Putamen (tissue), 1 donor: ENCODE measurements around the gene LETM1.

Source experiments
- DNase-seq: peaks from one replicate; pipeline ENCODE4 v3.0.0-alpha.2; 2016; ENCODE audit warnings: low spot score

LETM1 gene

DNA sequence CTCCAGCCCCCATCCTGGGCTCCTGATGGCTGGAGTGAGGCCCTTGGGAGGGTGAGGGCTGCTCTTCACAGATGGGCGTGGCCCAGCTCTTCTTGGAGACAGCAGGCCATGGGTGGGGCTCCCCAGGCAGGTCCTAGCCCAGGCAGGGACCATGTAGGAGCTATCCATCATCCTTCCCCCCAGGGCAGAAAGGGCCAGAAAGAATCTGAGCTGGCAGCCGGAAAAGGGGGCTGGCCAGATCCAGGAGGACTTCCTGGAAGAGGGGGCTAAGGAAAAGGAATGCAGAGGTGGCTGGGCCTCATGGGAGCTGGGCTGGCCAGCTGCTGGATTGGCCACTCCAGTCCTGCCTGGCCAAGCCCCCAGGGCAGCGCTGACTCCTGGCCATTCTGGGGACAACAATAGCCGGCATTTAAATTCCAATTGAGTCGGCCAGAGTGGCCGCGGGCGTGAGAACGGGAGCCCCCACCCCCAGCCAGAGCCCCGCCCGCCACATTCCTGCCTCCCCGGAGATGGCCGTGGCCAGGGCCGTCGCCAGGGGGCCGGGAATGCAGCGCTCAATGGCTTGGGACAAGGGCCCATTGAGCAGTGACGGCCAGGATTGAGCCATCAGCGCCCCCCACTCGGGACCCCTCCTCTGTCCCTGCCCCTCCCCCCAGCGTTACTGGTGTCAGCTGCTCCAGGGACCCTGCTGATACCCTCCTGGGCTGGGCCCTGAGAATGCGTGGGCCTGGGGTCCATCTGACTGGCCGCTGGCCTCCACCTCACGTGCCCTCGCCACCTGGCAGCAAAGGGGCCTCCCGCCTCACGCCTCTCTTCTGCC is 77.9 kb downstream of the LETM1 start:
- no peak for DNase-seq

DNA sequence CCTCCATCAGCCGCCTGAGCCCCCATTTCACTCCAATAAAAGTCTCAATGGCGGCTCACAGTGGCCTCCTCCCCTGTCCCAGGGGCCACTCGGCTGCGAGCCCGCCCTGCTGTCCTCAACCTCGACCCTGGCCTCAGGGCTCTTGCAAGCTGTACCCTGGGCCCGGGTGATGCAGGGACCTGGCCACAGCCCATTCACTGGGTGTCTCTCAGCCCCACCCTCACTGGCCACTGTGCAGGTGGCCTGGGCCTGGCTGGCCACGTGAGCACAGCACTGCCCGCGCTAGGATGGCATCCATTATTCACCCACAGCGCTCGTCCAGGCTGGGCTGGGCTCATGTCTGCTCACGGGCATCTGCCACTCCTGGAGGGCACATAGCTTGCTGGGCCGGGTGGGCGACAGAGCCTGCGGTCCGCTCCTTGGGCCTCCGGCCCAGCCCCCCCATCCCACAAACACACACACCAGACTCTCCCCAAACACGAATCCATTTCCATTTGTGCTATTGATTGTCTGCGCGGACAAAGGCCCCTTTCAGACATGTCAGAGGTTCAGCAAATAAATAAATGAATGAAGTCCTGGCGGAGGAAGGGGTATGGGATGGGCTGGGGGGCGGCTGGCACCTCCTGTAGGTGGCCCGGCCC is 79.3 kb downstream of the LETM1 start:
- no peak for DNase-seq

DNA sequence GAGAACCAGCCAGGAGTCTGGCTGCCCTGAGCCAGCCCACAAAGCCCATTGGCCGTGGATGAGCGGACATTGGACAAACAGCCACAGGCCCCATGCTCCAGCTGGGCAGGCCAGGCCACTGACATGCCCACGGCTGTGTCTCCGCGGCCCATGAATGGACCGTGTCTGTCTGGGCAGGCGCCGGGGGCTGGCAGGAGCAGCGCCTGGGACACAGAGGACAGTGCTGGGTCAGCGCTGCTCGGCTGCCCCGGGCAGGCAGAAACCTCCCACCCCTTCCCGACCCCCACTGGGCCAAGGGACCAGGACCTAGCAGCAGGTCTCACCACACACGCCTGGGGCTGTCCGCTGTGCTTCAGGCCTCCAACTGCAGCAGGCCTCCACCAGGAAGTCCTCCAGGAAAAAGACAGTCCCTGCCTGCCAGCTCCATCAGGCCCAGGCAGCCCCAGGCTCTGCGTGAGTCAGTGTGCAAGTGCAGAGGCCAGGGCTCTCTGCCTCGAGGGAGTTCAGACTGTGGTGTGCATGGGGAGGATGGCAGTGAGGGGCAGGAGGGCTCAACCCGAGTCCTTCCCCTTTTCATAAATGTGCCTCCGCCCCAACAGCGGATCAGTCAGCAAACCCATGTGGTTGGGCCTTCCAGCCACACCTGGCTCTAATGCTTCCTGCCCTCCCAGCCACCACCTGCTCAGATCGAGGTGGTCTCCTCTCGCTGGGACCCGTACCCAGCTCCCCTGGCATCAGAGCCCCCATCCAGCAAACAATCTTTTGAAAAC is 80.0 kb downstream of the LETM1 start:
- peak; percentile 77 for DNase-seq

DNA sequence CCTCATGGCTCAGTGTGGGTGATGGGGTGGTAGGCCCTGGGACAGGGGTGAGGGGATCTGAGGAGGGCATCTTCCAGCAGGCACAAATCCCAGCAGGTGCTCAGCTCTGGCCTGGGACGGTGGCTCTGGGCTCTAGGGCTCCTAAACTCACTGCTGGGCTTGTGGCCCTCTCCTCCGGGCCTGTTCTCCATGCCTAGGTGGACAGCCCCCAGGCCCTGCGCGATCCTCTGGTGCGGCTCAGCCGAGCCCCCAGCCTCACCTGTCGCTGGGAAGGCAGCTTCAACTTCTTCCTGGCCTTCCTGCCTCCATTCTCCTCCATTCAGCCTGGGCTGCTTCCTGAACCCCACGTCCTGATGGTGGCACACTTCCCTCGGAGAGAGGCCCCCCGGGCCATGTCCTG is 82.2 kb downstream of the LETM1 start:
- no peak for DNase-seq

DNA sequence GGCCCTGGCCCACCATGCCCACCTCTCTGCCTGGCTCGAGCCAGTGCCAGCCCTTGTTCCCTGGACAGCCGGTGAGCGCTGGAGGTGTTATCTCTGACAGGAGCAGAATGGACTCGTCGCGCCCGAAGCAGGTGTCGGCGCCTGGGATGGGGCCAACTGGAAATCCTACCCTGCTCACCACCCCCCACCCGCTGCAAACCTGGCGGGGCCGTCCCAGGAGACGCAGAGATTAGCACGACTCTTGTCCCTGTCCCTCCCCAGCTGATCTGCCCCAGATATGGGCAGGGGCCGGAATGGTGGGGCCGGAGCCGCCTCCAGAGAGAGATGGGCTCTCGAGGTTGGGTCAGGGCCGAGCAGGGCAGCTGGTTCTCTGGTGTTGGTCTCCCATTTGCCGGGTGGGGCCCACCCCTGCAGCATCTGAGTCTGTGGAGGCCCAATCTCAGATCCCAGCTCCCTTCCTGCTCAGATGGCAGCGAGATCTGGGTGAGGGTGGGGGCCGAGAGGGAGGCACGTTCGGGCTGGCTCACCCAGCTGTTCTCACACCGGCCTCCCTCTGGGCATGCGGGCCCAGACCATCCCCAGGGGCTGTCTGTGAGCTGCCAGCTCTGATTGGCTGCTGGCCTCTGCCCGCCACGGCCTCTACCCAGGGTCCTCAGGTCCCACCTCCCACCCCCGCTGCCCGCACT is 83.0 kb downstream of the LETM1 start:
- DNase-seq = no peak

DNA sequence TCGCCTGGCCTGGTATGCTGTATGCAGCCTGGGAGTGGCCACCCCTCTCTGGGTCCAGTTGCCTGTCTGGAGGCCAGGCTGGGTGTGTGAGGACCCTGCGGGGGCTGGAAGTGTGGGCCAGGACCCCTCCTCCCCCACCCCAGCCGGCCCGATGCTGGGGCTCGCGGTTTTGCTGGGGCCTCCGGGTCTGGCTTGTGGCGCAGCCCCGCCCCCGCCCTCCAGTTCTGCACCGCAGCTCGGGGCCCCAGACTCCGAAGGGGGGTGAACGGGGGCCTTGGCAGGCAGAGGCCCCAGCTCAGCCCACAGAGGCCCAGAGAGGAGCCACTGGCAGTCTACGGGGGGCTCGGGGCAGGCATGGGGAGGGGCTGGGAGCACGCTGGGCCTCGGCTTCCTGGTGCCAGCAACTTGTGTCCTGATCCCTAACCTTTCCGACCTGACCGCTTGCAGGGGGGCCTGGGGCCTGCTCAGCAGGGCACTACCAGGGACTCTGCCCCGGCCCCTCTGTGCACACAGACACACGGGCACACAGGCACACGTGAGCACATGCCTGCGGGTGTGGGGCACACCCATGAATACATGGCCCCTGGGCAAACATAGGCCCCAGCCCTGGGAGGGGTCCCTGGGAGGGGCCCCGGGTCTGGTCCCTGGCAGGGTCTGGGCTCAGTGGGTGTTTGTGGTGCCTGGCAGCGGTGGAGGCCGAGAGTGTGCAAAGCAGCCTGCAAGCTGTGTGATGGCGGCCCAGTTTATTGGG is 84.2 kb downstream of the LETM1 start:
- no peak for DNase-seq

DNA sequence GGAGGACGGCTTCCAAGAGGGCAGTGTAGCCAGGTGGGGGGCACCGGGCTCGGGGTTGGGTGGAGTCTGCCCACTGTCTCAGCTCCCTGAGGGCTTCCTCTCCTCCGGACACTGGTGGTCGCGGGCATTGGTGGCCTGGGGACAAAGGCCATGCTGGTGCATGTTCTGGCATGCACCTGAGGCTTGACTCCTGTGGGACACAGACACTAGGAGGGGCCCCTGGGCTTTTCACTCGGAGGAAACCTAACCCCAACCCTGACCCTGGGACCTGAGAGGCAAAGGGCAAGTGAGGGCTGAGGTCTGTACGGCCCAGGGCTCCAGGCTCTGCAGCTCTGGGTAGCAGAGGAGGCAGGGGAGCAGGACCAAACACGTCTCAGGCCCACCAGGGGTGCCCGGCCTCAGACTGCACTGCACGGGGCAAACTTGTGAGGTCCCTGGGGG is 85.1 kb downstream of the LETM1 start:
- DNase-seq = no peak

DNA sequence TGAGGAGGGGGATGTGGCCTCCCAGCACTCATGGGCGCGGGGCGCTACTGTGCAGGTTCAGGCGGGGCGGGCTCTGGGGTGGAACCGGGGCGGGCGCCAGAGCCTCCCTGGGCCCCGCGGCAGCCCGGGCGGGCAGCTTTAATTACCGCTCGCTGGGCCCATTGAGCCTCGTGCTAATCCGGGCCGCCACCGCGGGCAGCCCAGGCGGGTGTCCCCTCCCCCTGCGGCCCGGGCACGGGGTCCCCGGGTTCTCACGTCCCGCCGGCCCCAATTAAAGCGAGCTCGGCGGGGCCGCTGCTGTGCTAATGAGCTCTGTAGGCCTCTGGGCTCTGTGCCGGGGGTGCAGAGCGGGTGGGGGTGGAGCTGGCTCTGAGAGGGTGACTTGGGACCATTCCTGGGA is 85.7 kb downstream of the LETM1 start:
- peak; percentile 60 for DNase-seq

DNA sequence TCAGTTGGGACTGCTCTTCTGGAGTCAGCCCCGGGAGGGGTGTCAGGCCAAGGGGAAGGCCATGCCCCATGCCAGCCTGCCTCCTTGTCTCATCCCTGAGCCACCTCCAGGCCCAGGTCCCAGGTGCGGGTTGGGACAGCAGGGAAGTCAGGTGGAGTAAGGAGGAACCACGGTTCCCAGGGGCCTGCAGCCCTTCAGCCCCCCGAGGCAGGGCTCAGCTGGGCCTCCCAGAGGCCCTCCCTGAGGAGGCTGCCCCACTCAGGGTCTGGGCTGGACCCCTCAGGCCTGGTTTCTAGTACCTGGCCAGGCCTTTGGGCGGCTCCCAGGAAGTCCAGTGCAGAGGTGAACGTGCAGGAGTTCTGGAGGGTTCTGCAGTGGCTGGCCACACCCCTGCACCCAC is 86.3 kb downstream of the LETM1 start:
- no peak for DNase-seq

DNA sequence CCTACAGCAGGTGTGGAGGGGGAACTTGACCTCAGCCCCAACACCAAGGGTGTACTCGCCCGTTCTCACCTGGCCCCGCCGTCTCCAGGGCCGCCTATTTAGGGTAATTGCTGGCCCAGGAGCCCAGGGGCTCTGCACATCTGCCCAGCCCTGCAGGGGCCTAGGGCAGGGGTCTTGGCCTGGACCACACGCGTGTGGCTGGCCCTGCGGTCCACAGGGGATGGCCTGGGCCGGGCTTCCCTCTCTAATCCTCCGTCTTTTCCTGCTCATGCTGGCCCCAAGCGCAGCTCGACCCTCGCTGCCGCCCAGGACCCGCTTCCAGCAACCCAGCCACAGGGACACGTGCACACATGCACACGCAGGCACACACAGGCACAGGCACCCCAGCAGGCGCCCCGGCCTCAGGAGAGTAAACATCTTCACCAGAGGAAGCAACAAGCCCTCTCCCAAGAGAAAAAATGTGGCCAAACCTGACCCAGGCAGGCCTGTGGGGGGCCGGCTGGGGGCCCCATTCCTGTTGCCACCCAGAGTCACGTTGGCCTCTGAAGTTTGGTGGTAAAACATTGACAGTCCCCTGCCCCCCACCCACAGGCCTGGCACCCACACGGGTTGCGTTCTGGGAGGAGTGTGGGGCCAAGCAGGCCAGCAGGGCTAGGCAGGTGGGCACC is 87.5 kb downstream of the LETM1 start:
- DNase-seq = no peak

DNA sequence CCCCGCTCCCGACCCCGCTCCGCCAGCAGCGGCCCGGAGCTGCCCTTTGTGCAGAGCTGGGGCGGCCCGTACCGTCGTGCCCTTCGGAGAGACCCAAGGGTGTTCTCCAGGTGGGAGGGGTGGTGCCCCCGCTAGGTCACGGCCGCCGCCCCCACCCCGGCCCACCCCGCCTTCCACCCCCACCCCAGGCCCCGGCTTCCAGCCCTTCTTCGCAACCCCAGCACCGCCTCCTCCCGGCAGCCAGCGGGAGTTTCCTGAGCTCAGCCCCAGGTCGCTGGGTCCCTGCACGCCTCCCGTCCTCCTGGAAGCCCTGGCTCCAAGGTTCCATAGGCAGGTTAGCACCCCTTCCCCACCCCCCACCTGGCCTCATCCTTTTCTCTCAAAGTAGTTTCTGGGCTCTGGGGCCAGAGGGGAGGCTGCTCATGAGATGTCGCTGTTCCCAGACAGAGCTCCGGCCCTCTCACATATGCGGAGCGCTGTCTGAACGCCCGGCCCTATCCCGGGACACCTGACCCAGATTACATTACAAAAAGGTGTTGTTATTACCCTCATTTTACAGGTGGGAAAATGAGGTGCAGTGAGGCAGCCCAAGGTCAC is 88.1 kb downstream of the LETM1 start:
- no peak for DNase-seq

DNA sequence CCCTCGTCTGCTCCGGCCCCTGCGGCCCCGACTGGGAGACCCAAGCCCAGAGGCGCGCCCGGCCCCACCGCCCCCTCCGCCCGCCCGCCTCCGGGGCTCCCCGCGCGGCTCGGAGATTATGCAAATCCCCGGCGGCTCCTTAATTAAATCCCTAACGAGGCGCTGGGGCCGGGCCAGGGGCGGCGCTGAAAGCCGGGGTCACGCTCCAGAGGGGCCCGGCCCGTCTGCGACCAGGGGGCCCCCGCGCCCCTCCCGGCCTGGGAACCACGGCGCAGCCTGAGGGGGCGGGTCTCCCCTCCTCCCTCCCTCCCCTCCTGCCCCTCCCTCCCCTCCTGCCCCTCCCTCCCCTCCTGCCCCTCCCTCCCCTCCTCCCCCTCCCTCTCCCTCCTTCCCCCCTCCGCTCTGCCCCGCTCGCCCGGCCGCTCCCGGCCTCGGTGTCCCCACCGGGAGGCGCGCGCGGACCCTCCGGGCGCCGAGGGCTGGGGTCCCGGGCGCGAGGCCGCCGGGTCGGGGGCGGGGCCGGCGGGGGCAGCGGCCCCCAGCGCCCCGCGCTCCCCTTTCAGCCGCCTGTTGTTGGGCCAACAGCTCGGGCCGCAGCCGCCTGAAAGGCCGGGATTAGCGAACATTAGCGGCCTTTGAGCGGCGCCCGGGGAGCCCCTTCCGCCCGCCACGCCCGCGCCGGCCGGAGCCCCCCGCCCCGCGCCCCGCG is 88.7 kb downstream of the LETM1 start:
- DNase-seq = peak; percentile 39

DNA sequence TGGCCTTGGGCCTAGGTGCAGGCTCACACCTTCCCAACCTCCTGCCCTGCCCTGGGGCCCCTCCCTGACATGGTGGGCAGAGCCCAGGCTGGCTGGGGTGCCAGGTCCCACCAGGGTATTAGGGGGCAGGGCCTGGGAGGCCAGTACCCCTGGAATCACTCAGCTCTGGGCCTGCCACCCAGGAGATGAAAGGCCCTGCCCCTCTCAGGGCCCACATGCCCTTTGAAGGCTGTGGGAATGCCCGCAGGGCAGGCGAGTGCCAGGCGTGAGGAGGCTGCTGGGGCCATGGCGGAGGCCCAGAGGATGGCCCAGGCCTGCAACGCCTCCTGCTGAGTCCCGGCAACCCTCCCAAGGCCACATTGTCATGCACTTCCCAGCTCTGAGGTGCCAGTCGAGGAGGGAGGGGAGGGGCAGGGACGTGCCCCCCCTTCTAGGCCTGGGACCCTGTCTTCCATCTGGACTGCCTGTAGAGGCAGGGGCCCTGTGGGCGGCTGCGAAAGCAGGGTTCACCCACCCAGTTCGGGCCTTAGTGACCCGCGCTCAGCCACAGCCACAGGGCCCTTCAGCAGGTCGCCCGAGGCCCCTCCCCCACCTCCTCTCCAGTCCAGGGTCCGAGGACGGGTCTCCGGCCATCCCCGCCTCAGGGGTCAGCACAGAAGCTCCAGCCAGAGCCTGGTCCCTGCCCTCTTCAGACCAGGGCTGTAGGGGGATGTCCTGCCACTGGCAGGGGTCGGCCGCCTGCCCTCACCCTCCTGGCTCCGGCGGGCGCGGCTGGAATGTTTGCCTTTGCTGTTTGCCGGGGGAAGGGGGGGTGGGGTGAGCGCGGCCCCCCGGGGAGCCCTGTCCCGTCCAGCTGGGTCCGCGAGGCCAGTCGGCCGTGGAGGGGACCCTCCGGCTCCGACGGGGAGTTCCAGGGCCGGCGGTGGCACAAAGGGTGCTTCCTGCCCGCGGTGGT is 89.6 kb downstream of the LETM1 start:
- no peak for DNase-seq

DNA sequence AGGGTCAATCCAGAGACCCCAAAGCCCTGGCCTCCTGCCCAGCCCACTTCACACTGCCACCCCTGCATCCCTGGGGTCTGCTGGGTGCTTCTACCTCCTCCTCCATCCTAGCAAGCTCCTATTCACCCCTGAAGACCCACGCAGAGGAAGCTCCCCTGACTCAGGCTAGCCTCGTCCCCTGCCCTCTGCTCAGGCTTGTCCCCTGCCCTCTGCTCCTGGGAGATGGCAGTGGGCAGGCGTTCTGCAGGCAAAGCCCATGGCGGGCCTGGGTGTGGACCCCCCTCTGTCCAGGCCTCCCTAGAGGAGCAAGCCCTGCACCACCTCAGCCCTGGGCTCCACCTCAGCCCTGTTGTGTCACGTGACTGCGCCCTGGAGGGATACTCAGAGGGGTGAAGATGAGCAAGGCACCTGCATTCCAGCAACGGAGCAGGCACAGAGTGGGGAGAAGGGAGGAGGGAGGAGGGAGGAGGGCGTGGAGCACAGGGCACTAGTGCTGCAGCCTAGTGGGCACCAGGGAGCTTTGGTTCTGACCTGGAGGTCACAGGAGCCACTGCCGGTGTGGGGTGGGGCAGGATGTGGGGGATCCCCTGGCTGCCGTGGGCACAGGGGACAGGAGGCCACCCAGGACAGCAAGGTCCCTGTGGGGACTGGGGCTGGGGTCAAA is 90.4 kb downstream of the LETM1 start:
- no peak for DNase-seq

DNA sequence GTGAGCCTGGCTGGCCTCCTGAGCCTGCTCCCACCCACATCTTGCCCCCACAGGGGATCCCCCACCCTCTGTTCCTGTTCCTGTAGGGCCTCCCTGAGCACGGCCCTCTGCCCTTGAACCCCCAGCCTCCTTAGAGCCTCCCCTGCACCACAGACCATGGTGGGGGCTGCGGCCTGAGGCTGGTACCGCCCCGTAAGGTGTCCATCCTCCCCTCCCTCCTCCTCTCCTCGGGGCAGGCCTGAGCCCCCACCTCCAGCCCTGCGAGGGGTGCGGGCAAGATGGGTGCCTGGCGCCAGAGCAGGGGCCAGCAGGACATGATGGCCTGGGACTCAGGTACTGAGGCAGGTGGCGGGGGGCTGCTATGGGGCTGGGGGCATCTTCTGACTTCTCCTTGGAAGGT is 91.3 kb downstream of the LETM1 start:
- no peak for DNase-seq

DNA sequence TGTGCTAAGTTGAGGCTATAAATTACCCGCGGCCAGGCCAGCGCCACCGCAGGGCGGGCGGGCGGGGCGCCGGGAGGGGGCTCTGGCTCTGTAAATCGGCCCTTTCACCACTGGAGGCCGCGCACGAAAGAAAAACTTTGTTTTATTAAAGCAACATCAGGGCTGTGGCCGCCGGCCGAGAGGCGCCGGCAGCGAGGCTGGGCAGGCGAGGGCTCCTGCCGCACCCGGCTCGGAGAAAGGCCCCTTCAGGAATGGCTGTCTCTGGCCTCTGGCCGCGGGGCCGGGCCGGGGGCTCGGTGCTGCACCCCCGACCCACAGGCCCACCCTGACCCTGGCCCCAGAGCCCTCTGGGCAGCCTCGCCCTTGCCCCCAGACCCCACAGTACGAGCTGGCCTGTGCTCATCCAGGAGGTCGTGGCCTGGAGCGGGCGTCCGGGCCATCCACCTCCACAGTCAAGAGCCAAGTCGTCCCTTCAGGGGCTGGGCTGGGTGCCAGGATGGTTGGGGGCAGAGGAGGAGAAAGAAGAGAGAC is 92.3 kb downstream of the LETM1 start:
- no peak for DNase-seq

DNA sequence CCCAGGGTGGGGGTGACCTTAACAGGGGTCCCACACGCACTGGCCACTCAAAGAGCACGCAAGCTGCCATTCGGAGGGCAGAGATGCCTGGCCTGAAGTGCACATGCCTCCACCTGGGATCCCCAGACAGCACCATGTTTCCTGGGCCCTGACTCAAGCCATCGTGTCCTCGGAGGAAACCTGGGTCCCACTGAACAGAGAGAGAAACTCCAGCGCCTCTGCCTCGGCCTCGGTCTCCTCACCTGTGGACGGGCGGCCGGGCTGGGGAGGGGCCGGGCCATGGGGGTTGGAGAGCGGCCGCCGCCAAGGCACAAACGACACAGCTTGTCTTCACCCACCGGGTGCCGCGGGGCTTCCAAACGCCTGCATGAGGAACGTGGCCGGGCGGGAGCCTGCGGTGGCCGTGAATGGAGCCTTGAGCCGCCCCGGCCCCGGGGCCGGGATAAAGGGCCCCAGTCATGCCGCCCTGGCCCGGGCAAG is 92.8 kb downstream of the LETM1 start:
- no peak for DNase-seq
